H1 (cell line): ENCODE results near the gene CIAO2B. TPM values are rescaled to one million over a fixed set of nuclear protein-coding genes. Genes with fewer than 3 reads are reported as not detected.

Experiments used
- CTCF ChIA-PET: fragments of 300-600 bp; sonication (Branson Sonifier 250); formaldehyde crosslinking; loops from one replicate; lab custom pipeline; 2021; ENCODE audit not compliant: partially characterized antibody; lab: Charles Lee
- POLR2A ChIA-PET: fragments of 300-600 bp; sonication (Branson Sonifier 250); formaldehyde crosslinking; loops from one replicate; lab custom pipeline; 2021; ENCODE audit warnings: inconsistent platforms; ENCODE audit not compliant: partially characterized antibody; lab: Charles Lee
- DNase-seq, 2 experiments: peaks; one replicate each; pipeline versions ENCODE4 v3.0.0 to v3.0.0-alpha.2; 2010 to 2022; ENCODE audit warnings: low spot score in 2 of 2, low read depth in 1 of 2, mixed read lengths in 1 of 2
- FAIRE-seq: peaks from 2 replicates; lab custom pipeline; 2011; peaks lifted over from hg19 to GRCh38; lab: Jason Lieb, UNC
- H2AFZ ChIP-seq: 2 replicates; pipeline ENCODE4 v1.8.1; 2012; ENCODE audit warnings: low read length, inconsistent platforms
- H2AK5ac ChIP-seq: 2 replicates; pipeline ENCODE4 v1.6.1; 2013; ENCODE audit warnings: low read depth, low read length
- H2BK120ac ChIP-seq: replicated peaks from 2 replicates; pipeline ENCODE3; 2013; ENCODE audit warnings: low read depth, low read length, inconsistent platforms
- H2BK12ac ChIP-seq: 2 replicates; pipeline ENCODE4 v1.6.1; 2013; ENCODE audit warnings: low read depth, low read length
- H2BK15ac ChIP-seq: 2 replicates; pipeline ENCODE4 v1.6.1; 2013; ENCODE audit warnings: low read length
- H2BK20ac ChIP-seq: 2 replicates; pipeline ENCODE4 v1.6.1; 2013; ENCODE audit warnings: low read length
- H2BK5ac ChIP-seq: 2 replicates; pipeline ENCODE4 v1.6.1; 2013; ENCODE audit warnings: low read depth, low read length
- H3K14ac ChIP-seq: 2 replicates; pipeline ENCODE4 v1.6.1; 2013; ENCODE audit warnings: inconsistent platforms; ENCODE audit not compliant: insufficient read length
- H3K18ac ChIP-seq: 2 replicates; pipeline ENCODE4 v1.6.1; 2013; ENCODE audit warnings: low read length; ENCODE audit errors: extremely low read depth
- H3K23ac ChIP-seq: 2 replicates; pipeline ENCODE4 v1.6.1; 2013; ENCODE audit warnings: inconsistent platforms; ENCODE audit not compliant: insufficient read length
- H3K23me2 ChIP-seq: 2 replicates; pipeline ENCODE4 v1.6.1; 2013; ENCODE audit warnings: low read depth, low read length
- H3K27ac ChIP-seq: 2 replicates; pipeline ENCODE4 v1.6.1; 2011; ENCODE audit warnings: low read depth, low read length, inconsistent platforms
- H3K27me3 ChIP-seq, 4 experiments: replicated peaks in 1 of 4; 1 replicate in 1 of 4; 2 replicates in 3 of 4; pipeline versions ENCODE4 v1.6.1 to v1.8.1; 2011 to 2013; ENCODE audit warnings: low read length in 3 of 4, mild to moderate bottlenecking in 3 of 4, inconsistent platforms in 2 of 4, mixed read lengths in 2 of 4, moderate library complexity in 1 of 4; ENCODE audit not compliant: control insufficient read depth in 3 of 4, insufficient read depth in 3 of 4; ENCODE audit errors: extremely low read depth in 1 of 4
- H3K36me3 ChIP-seq, 4 experiments: 2 replicates each; pipeline versions ENCODE4 v1.6.1 to v1.8.1; 2011 to 2013; ENCODE audit warnings: mild to moderate bottlenecking in 4 of 4, low read length in 3 of 4, moderate library complexity in 2 of 4, control low read depth in 1 of 4, inconsistent platforms in 1 of 4; ENCODE audit not compliant: insufficient read depth in 4 of 4, control insufficient read depth in 2 of 4
- H3K4ac ChIP-seq: replicated peaks from 2 replicates; pipeline ENCODE3; 2013; ENCODE audit warnings: low read length, low read depth, mixed read lengths, inconsistent platforms; ENCODE audit not compliant: insufficient read length
- H3K4me1 ChIP-seq, 4 experiments: replicated peaks in 1 of 4; 1 replicate in 1 of 4; 2 replicates in 3 of 4; pipeline versions ENCODE4 v1.6.1 to v1.8.1; 2011 to 2013; ENCODE audit warnings: low read length in 3 of 4, inconsistent platforms in 2 of 4, mixed read lengths in 1 of 4; ENCODE audit not compliant: insufficient read depth in 4 of 4, control insufficient read depth in 3 of 4
- H3K4me2 ChIP-seq, 2 experiments: 2 replicates each; pipeline versions ENCODE4 v1.6.1 to v1.8.1; 2011 to 2013; ENCODE audit warnings: low read depth in 2 of 2, low read length in 2 of 2, control low read depth in 1 of 2, inconsistent platforms in 1 of 2, mild to moderate bottlenecking in 1 of 2; ENCODE audit not compliant: insufficient read depth in 1 of 2
- H3K4me3 ChIP-seq, 4 experiments: fragments of 200-600, 300-600 bp in 1 of 4; sonication (generic), shearing (Covaris generic), sonication (Bioruptor Twin) in 1 of 4; 2 replicates each; pipeline versions ENCODE4 v1.5.1 to v1.8.1; 2011 to 2016; ENCODE audit warnings: low read length in 4 of 4, low read depth in 3 of 4, control low read depth in 2 of 4, inconsistent platforms in 2 of 4, mild to moderate bottlenecking in 2 of 4, mixed read lengths in 1 of 4, moderate library complexity in 1 of 4; ENCODE audit not compliant: insufficient read depth in 2 of 4; ENCODE audit errors: extremely low read depth in 1 of 4
- H3K56ac ChIP-seq: replicated peaks from 2 replicates; pipeline ENCODE3; 2013; ENCODE audit warnings: low read depth, mild to moderate bottlenecking, mixed read lengths, low read length, inconsistent platforms; ENCODE audit not compliant: insufficient read length
- H3K79me1 ChIP-seq: 2 replicates; pipeline ENCODE4 v1.6.1; 2013; ENCODE audit warnings: low read depth, low read length, control low read depth
- H3K79me2 ChIP-seq, 2 experiments: 2 replicates each; pipeline versions ENCODE4 v1.6.1 to v1.8.1; 2012 to 2013; ENCODE audit warnings: low read length in 2 of 2, mild to moderate bottlenecking in 2 of 2, inconsistent platforms in 1 of 2; ENCODE audit not compliant: insufficient read depth in 2 of 2, control insufficient read depth in 1 of 2
- H3K9ac ChIP-seq, 4 experiments: replicated peaks in 1 of 4; 1 replicate in 1 of 4; 2 replicates in 3 of 4; pipeline versions ENCODE4 v1.6.1 to v1.8.1; 2011 to 2013; ENCODE audit warnings: low read depth in 3 of 4, low read length in 3 of 4, control low read depth in 2 of 4, mild to moderate bottlenecking in 2 of 4, moderate library complexity in 2 of 4, inconsistent platforms in 1 of 4; ENCODE audit errors: extremely low read depth in 1 of 4
- H3K9me3 ChIP-seq, 2 experiments: 2 replicates each; pipeline versions ENCODE4 v1.6.1 to v1.8.1; 2012 to 2013; ENCODE audit warnings: mild to moderate bottlenecking in 2 of 2, moderate library complexity in 2 of 2, control low read depth in 1 of 2, inconsistent platforms in 1 of 2, low read depth in 1 of 2, low read length in 1 of 2, mixed read lengths in 1 of 2; ENCODE audit not compliant: insufficient read depth in 2 of 2
- H4K20me1 ChIP-seq, 2 experiments: replicated peaks in 1 of 2; 2 replicates each; pipeline versions ENCODE3 to v1.8.1; 2011 to 2013; ENCODE audit warnings: inconsistent platforms in 2 of 2, low read length in 2 of 2, mild to moderate bottlenecking in 1 of 2; ENCODE audit not compliant: insufficient read depth in 2 of 2, control insufficient read depth in 1 of 2
- H4K5ac ChIP-seq: 2 replicates; pipeline ENCODE4 v1.6.1; 2013; ENCODE audit warnings: low read length, low read depth, mixed read lengths, inconsistent platforms; ENCODE audit not compliant: insufficient read length
- H4K8ac ChIP-seq: 2 replicates; pipeline ENCODE4 v1.8.0; 2013; ENCODE audit warnings: mild to moderate bottlenecking, moderate library complexity, low read length, inconsistent platforms; ENCODE audit not compliant: insufficient read depth; ENCODE audit errors: extremely low read depth
- H4K91ac ChIP-seq: replicated peaks from 2 replicates; pipeline ENCODE3; 2013; ENCODE audit warnings: low read length, mixed read lengths, inconsistent platforms; ENCODE audit not compliant: insufficient read length
- CHD2 ChIP-seq: IDR thresholded peaks from 2 replicates; pipeline ENCODE4 v1.6.1; 2012; ENCODE audit warnings: low read length, improper control_type of control experiment
- GABPA ChIP-seq: IDR thresholded peaks from 2 replicates; pipeline ENCODE4 v1.6.1; 2011; ENCODE audit warnings: mild to moderate bottlenecking, low read length, moderate library complexity, borderline replicate concordance; ENCODE audit not compliant: insufficient read depth
- GTF2F1 ChIP-seq: IDR thresholded peaks from 2 replicates; pipeline ENCODE4 v1.6.1; 2012; ENCODE audit warnings: low read depth, low read length, improper control_type of control experiment, borderline replicate concordance
- HDAC6 ChIP-seq: IDR thresholded peaks from one replicate; pipeline ENCODE4 v1.7.1; 2012; ENCODE audit warnings: low read depth, mild to moderate bottlenecking, inconsistent platforms, low read length, moderate library complexity
- KDM4A ChIP-seq: IDR thresholded peaks from one replicate; pipeline ENCODE4 v1.7.1; 2012; ENCODE audit warnings: low read depth, mild to moderate bottlenecking, moderate library complexity, low read length, inconsistent platforms; ENCODE audit not compliant: severe bottlenecking
- NRF1 ChIP-seq: IDR thresholded peaks from 2 replicates; pipeline ENCODE4 v1.6.1; 2011; ENCODE audit warnings: mild to moderate bottlenecking, low read depth, low read length, improper control_type of control experiment
- POLR2A ChIP-seq, 2 experiments: IDR thresholded peaks; 1 replicate in 1 of 2; 2 replicates in 1 of 2; pipeline ENCODE4 v1.6.1; 2011; ENCODE audit warnings: low read depth in 2 of 2, low read length in 2 of 2, mild to moderate bottlenecking in 2 of 2; ENCODE audit errors: control extremely low read depth in 1 of 2
- POLR2AphosphoS5 ChIP-seq: IDR thresholded peaks from 2 replicates; pipeline ENCODE4 v1.6.1; 2011; ENCODE audit warnings: low read depth, low read length
- SP1 ChIP-seq: IDR thresholded peaks from 2 replicates; pipeline ENCODE4 v1.6.1; 2011; ENCODE audit warnings: low read depth, low read length
- TEAD4 ChIP-seq: IDR thresholded peaks from 2 replicates; pipeline ENCODE4 v1.6.1; 2012; ENCODE audit warnings: low read depth, low read length, inconsistent platforms, mixed read lengths
- WGBS, 2 experiments: shearing (Covaris generic) in 1 of 2; methylation state at CpG; one replicate each; pipeline versions ENCODE4 v1.1.6 to v1.1.7; 2013 to 2015; ENCODE audit warnings: low lambda C conversion rate in 2 of 2, mixed read lengths in 2 of 2, inconsistent platforms in 1 of 2, low coverage in 1 of 2, missing lambda C conversion rate in 1 of 2; ENCODE audit not compliant: insufficient replicate concordance in 2 of 2, insufficient coverage in 1 of 2, insufficient read length in 1 of 2; ENCODE audit errors: extremely low coverage in 1 of 2, missing lambda C conversion rate in 1 of 2; 5-methylcytosine and 5-hydroxymethylcytosine counted together
- polyA plus RNA-seq, 7 experiments: library from polyadenylated mRNA; depleted of rRNA in 3 of 7; stranded (reverse) in 5 of 7; unstranded in 2 of 7; fragments of >200 nt in 5 of 7; fragments of 200-250 nt in 2 of 7; gene quantifications; 1 replicate in 5 of 7; 2 replicates in 1 of 7; 4 replicates in 1 of 7; pipeline versions ENCODE4 v1.2.1 to v1.2.3, GENCODE V29; 2011 to 2013; ENCODE audit warnings: missing spikeins in 2 of 7, mixed read lengths in 2 of 7
- total RNA-seq: library from RNA; stranded (reverse); fragmentation: NEBNext Ultra II Directional; extraction: Animal tissue kit (Norgen Biotek cat#: 25700); gene quantifications from 2 replicates; pipeline ENCODE4 v1.2.1, GENCODE V29; 2021
- TF ChIP-seq, protein P1 (sequence below): IDR thresholded peaks from 2 replicates; pipeline ENCODE4 v1.6.1; 2011; ENCODE audit warnings: low read length, improper control_type of control experiment

Gene CIAO2B
- total and polyA plus RNA-seq, 2 of the 8 experiments (the other 6 are each of a cell fraction or from before 2014, with no cell fraction given): 65.6 to 248 TPM

DNA sequence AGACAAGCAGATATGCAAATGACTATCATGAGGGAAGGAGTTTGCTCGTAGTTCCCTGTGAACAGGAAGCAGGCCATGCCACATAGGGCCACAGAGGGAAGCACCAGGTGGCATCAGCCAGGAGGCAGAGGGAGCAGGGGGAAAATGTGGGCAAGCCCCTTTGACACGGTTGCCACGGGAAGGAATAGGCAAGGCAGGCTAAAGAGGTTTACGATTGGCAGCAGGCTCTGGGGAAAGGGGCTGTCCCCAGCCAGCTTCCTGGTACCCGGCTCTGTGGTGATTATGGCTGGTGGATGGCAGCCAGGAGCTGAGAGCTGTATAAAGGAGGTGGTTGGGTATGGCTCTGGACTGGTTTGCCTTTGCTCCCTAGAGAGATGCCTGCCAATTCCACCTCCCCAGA, 27.7 kb upstream of the CIAO2B start:
- no peak overlapping the region for H2AK5ac ChIP-seq
- no peak overlapping the region for H3K18ac ChIP-seq
- FAIRE-seq (no peak), DNase-seq (no peak)
- 79% methylated on average over 5 of the region's 5 CpGs; no CpG with 5 or more reads in 1 of the 2 experiments for WGBS, 2 experiments
- no peaks in the 10 kb centered on the region for H3K36me3 ChIP-seq
- H3K27me3 ChIP-seq: no peaks in the 10 kb centered on the region
- H3K23me2 ChIP-seq: no peaks in the 10 kb centered on the region; the same call in 1 of the 2 replicates
- H3K56ac ChIP-seq: no peak overlapping the region
- H3K4ac ChIP-seq: no peak overlapping the region
- no peak overlapping the region for H4K5ac ChIP-seq
- TF ChIP-seq GABPA (no peak), POLR2AphosphoS5 (no peak), GTF2F1 (no peak), TEAD4 (no peak), NRF1 (no peak), HDAC6 (no peak), SP1 (no peak), CHD2 (no peak), POLR2A (IDR thresholded peaks at IDR 0.05; ENCODE audit: control extremely low read depth in 1 of 2, low read depth in 2 of 2, low read length in 2 of 2) (no peak), KDM4A (no peak)
- TF ChIP-seq, protein P1, sequence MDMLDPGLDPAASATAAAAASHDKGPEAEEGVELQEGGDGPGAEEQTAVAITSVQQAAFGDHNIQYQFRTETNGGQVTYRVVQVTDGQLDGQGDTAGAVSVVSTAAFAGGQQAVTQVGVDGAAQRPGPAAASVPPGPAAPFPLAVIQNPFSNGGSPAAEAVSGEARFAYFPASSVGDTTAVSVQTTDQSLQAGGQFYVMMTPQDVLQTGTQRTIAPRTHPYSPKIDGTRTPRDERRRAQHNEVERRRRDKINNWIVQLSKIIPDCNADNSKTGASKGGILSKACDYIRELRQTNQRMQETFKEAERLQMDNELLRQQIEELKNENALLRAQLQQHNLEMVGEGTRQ: no peak
- CTCF ChIA-PET: interaction anchor here (0.9 to 12.2 kb wide), 18 partner anchors 9 to 430 kb away, joined by 3 to 130 read pairs (median 6); partner anchors contain the start of gene CDH16
- no peak overlapping the region for H3K9ac ChIP-seq
- H3K79me2 ChIP-seq: no peaks in the 10 kb centered on the region
- H2BK12ac ChIP-seq: no peak overlapping the region
- no peak overlapping the region for H4K8ac ChIP-seq
- H4K91ac ChIP-seq: no peak overlapping the region
- H3K23ac ChIP-seq: no peak overlapping the region
- no peaks in the 10 kb centered on the region for H3K9me3 ChIP-seq
- no peak overlapping the region for H2BK5ac ChIP-seq
- no peak overlapping the region for H2BK20ac ChIP-seq
- H3K4me1 ChIP-seq: peaks cover 0 to 3% (median under 1%) of the 10 kb centered on the region in 4 experiments; a peak in 3 of 7 replicates
- H2BK120ac ChIP-seq: no peak overlapping the region
- H2BK15ac ChIP-seq: no peak overlapping the region
- no peaks in the 10 kb centered on the region for H3K79me1 ChIP-seq
- POLR2A ChIA-PET: no interaction called here
- H3K4me2 ChIP-seq: 0 out of 4 replicates have a peak overlapping the region, but pooled peaks of 1 of the 2 experiments have one; percentile 35
- no peak overlapping the region for H3K4me3 ChIP-seq
- H3K14ac ChIP-seq: no peak overlapping the region
- H2AFZ ChIP-seq: no peak overlapping the region
- no peak overlapping the region for H3K27ac ChIP-seq
- H4K20me1 ChIP-seq: peaks cover 0 to 1% of the 10 kb centered on the region in 2 experiments
